SHP77 treated with DMSO at 0.1 percent for 48 hours (cell line): ENCODE measurements around the gene KCTD19.
A peak's percentile ranks its signal among the peaks of the same experiment; 100 is the strongest.

Experiments used
- DNase-seq: peaks from one replicate; lab custom pipeline; 2025; lab: John Stamatoyannopoulos, UW

KCTD19 gene

DNA sequence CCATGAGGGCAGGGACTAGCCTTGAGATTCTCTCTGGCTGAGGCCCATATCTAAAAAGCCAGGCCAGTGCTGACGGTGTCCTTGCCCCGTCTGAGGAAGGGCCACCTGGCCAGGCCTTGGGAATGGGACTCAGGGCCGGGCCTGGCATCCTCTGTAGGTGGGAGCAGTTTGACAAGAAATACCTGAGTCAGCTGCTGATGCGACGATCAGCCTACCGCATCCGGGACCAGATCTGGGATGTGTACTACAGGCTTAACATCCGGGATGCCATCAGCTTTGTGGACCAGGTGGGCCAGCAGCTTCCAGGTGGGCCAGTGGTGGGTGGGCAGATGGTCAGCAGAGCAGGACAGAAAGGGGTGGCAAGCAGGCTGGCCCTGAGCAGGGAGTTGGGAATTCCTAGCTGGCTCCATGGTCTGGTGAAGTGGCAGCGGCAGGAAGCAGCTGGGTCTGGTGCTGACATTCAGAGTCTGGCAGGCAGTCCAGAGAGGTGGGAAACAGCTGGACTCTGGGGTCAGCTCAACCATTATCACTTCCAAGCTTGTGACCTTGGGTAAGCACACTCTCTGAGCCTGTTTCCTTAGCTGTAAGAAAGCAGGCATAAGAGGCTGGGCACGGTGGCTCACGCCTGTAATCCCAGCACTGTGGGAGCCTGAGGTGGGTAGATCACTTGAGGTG lies 68.2 kb downstream of the KCTD19 start:
- no peak for DNase-seq

DNA sequence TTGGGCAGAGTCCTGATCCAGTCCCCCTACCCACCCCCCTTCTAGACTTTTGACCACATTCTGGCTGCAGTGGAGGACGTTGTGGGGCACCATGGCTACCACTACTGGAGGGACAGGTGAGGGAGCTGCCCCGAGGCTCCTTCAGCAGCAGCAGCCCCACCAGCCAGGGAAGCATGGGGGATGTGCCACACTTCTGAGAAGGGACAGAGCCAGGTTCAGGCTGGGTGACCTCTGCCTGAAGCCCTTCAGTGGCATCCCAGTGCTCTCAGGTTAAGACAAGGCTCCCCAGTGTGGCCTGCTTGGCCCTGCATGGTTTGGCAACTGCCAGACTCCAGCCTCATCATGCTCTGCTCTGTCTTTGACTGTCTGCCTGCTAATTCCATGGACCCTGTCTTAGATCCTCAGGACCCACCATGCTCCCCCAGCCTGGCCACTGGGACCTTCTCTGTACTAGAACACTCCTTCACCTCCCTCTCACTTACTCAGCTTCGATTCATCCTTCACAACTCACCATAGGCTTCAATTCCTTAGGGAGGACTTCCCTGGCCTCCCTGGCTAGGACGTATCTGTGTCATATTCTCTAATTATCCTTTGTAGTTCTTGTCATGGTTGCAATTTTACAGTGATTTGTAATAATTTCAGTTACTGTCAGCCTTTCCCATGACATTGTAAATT lies 68.9 kb downstream of the KCTD19 start:
- no peak for DNase-seq

DNA sequence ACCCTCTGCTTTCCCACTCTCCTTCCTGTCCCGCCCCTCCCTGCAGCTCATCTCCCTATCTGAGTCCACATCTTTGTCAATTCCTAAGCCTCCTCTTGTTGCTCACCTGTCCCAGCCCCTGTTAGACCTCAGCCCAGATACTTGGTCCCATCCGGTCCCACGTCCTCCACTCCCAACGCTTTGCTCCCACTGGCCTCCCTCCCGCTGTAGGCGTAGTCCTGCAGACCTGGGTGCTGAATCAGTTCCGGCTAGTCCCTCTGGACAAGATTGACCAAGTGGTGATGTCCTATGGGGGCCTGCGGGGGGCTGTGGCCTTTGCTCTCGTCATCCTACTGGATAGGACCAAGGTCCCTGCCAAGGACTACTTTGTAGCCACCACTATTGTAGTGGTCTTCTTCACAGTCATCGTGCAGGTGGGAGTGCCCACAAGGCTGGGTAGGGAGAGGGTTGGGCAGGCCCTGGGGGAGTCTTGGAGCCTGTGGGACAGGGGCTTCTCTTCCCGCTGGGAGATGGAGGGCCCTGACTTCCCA lies 69.8 kb downstream of the KCTD19 start:
- no peak for DNase-seq

DNA sequence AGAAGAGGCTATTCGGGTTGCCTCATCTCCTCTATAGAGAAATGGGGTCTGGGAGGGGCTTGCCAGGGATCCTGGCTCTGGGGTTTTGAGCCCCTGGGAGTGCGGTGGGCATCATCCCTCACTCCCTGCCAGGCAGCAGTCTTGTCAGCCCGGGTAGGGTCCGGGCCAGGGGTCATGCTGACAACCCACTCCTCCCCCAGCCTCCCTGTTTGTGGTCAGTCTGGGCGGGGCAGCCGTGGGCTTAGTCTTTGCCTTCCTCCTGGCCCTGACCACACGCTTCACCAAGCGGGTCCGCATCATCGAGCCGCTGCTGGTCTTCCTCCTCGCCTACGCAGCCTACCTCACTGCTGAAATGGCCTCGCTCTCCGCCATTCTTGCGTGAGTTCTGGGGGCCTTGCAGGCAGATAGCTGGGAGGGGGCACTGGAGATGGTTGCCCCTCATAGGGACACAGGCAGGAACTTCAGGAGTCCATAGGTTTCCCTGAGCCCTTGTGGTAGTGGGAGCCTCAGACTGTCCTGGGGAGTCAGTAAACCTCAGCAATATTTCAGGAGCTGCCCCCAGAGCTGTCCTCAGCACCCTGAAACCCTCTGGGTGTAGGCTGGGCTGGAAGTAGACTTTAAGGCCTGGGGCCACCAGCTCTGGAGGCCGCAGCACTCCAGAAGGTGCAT lies 70.9 kb downstream of the KCTD19 start:
- DNase-seq, result no peak

DNA sequence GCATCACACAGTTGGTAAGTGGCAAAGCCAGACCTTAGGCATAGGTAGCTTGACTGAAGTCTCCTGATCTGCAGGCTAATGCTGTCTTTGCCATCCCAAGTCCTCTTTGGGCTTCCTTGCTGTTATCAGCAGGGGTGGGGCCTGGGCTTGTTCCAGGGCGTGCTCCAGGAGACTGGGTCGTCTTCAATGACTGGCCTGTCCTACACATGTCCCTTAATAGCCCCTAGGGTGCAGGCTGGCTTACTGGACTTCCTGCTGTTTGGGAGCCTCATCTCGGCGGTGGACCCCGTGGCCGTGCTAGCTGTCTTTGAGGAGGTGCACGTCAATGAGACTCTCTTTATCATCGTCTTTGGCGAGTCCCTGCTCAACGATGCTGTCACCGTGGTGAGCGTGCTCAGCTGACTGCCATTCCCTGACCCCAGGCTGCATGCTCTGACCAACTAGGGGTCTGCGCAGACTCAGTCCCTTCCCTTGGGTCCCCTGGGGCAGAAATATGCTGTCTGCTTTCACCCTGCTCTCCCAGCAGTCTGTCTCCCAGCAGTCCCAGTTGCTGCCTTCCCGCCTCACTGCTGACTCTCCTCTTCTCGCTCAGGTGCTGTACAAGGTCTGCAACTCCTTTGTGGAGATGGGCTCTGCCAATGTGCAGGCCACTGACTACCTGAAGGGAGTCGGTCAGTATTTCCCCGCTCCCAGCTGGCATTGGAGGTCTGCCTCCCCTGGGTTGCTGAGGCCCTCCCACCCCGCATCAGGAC lies 71.6 kb downstream of the KCTD19 start:
- DNase-seq, result no peak

DNA sequence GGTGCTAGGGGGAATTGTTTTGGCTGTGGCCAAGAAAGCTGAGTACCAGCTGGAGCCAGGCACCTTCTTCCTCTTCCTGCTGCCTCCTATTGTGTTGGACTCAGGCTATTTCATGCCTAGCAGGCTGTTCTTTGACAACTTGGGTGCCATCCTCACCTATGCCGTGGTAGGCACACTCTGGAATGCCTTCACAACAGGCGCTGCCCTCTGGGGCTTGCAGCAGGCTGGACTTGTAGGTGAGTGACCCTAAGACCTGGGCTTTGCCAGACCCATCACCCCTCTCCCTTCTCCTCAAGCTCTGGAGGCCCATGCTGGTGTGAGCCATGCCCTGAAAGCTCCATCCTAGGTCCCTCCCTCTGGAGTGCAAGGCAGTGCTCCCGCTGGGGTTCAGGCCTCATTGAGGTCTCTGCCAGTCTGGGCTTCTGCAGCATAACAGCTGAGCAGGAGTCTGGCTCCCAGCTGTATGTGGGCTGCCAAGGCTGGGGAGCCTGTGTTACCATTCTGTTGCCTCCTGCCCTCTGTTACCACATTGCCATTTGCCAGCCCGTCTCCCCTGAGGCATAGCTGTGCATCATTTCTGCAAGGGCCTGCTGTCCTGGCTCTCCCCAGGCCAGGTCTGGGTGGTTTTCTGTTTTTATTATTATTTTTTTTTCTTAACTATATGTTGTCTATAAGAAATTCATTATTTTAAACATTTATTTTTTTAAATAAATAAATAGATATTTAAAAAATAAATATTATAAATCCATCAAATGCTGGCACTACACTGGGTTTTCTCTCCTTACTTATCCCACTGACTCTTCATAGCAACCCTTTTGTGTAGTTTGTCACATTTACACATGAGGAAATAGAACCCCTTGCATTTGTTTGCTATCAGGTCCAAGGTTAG lies 73.7 kb downstream of the KCTD19 start:
- no peak for DNase-seq

DNA sequence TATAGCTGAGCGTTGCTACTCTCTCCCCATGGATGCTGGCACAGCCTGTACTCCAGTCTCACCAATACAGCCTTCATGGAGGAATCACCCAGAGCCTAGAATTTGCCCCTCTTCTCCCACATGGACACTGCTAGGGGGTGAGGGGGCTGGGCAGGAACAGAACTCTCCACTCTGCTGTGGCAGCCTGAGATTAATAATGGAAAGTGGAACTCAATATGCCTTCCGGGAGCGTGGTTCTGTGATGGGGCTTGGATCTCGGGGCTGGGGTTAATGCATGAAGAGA lies 76.6 kb downstream of the KCTD19 start:
- no peak for DNase-seq

DNA sequence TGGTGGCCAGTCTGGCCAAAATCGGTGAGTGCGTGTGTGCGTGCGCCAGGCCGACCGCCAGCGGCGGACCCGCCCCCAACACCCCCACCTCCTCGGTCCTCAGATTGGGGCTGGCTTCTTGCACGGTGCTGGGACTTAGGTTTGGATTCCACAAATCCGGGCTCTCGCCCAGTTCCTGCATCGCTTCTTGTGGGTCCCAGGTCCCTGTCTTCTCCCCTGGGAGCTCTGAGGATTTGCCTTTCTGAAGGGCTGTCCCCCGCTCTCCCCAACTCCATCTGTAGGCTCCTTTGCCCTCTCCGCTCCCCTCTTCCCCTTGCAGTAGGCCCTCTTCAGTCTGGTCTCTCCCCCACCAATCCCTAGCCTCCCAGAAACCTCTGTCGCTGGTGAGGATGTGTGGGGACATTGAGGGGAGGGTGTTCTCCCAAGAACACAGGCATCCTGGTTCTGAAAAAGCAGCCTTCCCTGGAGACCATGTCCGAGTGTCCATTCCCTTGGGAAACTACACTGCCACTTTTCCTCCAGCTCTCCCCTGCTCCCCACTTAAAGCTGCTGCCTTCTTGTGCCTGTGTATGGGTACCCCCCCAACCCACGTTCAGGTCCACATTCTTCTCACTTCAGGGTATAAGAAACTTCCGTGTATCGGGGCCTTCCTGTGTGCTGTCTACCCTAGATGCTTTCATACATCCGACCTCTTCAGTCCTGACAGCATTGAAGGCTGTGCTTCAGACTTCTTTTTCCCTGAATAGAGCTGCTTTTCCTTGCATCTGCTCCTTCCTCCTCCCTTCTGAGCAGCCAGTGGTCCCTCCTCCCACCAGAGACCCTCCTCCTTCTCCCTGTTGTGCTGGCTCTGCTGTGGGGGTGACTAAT lies 77.1 kb downstream of the KCTD19 start:
- no peak for DNase-seq

DNA sequence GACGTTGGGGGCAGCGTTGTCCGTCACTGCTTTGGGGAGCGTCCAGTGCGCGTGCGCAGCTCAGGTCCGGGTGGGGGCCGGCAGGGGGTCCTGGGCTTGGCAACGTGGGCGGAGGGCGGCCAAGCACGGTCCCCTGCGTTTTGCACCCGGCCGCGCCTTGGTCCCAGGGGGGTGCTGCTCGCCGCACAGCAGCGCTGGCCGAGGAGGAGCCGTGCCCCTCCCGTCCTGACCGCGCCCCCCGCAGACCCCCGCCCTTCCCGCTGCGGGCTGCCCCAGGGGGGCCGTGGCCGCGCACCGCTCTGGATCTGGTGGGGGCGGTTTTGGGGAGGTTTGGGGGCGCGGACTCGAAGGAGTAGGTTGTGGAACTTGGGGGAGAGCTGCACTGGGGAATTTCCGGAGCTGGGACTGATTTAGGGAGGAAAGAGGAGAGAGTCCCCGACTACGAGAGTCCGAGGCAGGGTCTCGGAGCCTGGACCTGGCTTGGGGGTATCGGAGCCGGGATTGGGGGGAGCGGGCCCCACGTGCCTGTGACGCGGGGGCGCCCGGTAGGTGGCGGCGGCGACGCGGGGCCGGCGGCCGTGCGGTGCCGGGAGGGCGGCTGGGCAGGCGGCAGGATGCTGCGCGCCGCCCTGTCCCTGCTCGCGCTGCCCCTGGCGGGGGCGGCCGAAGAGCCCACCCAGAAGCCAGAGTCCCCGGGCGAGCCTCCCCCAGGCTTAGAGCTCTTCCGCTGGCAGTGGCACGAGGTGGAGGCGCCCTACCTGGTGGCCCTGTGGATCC lies 78.0 kb downstream of the KCTD19 start, which contains the start of gene SLC9A5:
SLC9A5 (plus strand) TSS at position 579 of the 777 bp plus-strand sequence; CDS start at position 615, 36 bp downstream.
- no peak for DNase-seq

DNA sequence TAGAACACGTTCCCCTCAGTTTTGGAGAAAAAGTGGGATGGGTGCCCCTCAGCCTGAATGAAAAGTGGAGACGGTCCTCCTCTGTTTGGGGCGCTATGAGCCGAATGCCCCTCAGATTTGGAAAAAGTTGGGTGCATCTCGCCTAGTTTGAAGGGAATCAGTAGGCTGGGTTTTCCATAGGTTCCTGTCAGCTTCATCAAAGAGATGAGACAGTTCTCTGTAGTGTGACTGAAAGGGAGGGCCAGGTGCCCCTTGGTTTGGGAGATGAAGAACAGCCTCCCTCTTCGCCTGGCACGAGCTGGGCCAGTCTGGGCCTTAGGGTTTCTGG lies 78.5 kb downstream of the KCTD19 start:
- DNase-seq, result no peak

DNA sequence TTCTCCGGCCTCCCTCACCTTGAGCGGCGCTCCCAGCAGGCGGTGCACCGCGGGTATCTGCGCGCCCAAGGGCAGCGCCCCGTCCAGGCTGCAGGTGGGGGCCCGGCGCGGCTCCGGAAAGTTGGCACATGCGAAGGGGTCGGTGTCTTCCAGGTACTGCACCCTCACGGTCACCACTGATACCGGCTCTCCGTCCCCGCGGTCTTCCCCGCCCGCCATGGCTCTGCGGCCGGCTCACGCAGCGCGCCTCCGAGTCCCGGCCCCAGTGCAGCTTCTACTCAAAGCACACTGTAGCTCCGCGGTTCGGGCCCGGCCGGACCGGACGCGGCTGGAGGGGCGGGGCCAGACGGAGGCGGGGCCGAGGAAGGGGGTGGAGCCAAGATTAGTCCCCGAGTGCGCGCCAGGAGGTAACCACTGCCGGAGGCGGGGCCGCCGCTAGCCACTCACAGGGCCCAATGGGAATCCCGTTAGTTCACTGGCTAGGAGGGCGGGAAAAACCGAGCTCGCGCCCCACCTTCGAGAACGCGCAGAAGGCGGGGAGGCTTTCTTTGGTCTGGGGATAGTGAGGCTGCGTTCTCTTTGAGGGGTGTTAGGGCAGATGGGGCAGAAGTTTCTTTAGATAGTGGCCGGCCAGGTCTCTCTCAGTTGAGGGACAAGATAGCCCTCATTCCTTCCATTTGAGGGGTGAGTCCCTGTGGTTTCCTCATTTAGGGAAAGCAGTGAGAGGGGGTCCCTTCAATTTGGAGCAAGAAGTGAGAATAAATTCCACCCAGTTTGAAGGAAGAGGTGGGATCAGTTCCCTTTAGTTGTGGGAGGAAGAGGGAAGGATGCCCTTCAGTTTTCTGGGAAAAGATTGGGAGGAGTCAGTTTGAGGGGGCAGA lies 79.1 kb downstream of the KCTD19 start, which contains the start of gene FHOD1:
FHOD1 (minus strand) TSS at position 290 of the 881 bp plus-strand sequence; CDS start at position 219, 71 bp downstream.
- peak; percentile 72 for DNase-seq

DNA sequence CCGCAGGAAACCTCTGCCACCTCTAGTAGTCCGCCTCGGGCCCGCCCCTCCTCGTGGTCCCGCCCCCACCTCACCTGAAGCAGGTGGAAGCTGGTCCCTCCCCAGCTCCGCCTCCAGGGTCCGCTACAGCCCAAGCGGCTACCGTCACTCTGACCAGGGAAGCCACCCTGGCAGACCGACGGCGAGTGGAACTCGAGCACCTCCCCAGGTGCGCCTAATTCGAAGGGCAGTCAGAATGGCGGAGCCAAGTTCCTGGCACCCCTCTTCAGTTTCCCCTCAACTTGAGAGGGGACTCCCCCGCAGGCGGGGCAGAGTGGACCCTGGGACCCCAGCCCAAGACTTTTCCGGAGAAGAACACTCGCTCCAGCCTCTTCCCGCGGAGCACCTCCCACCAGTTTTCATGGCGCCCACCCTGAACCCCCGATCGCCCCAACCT lies 79.8 kb downstream of the KCTD19 start:
- no peak for DNase-seq

DNA sequence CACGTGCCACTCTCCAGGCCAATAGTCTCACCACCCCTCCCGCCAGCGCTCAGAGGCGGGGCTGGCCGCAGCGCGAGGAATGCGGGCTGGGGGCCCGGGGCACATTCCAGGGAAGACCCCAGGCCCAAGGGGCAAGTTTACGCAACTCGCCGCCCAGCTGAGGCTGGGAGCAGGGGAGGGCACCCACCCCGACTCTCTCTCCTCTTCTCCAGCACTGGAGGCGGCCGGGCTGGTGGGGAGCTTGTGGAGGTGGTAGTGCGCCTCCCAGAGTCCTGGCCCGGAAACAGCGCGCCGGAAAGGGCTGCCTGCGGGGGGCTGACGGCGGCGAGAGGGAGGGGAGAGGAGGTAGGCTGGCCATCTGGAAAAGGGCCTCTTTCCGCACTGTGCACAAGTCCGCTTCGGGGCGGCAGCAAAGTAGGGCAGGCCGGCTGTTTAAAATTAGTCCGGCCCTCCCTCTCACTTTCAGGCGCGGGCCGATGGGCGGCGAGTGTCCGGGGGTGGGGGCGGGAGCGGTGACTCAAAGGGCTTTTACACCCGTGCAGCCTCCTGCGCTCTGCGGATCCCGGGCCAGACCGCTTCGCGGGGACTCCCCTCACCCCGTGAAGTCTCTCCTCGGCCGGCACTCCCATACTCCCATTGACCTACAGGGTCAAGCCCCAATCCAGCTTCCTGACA lies 80.3 kb downstream of the KCTD19 start:
- no peak for DNase-seq

DNA sequence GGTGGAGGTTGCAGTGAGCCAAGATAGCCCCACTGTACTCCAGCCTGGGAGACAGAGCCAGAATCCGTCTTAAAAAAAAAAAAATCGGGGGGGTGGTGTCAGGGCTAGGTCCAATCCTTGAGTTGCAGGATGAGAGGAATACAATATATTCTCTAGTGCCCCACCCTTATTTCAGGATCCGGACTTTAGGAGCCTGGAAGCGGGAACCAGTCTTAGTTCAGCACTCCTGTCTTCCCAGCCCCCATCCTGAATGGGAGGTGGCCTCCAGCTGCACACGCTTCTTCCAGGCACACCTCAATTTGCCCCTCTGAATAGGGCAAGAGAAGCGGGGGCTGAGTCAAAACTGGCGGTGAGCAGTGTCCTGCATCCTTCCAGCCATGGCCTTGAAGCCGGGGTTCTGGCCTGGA lies 80.9 kb downstream of the KCTD19 start:
- DNase-seq, result no peak

DNA sequence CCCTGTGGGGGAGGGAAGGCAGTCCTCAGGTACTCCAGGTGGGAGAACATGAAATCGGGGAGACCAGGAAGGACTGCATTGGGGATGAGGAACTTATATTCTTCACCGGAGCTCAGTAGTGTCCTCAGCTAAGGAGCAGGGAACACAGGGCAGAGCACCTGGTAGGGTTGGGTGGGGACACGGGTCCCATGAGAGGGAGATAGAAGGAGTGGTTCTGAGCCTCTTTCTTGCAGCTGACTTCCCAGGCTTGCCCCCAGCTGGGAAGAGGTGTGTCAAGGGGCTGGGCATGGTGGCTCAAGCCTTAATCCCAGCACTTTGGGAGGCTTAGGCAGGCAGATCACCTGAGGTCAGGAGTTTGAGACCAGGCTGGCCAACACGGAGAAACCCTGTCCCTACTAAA lies 81.4 kb downstream of the KCTD19 start:
- DNase-seq, result no peak

DNA sequence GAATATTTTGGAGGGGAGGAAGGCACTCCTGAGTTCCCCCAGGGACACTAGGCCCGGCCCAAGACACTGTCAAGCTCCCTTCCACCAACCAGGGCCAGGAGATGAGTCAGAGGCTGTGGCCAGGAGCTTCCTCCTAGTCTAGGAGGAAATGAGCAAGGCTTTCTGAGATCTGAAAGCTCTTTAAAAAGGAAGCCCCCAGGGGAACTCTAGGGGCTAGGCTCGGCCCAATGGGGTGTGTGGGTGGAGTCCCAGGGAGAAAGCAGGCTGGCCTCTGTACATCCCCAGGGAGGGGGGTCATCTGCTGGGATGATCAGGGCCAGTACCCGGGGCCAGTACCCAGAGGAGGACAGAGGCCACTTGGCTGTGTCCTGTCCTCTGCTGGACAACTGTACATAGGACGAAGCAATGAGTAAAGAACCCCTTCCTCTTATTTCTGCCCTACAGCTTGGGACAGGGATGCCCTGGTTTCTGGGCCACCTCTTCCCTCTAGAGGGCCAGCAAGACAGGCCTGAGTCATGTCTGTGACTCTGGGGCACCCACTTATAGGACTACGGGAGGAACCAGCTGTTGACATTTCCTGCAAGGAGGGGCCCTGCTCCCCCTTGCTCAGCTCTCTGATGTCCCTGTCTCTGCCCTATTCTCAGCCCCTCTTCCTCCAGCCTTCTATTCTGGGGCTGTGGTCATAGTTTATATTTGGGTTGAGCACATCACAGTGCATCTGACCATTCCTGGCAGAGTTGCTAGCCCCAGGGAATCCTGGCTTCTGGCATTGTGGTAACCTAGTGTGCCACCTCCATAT lies 82.0 kb downstream of the KCTD19 start:
- no peak for DNase-seq

DNA sequence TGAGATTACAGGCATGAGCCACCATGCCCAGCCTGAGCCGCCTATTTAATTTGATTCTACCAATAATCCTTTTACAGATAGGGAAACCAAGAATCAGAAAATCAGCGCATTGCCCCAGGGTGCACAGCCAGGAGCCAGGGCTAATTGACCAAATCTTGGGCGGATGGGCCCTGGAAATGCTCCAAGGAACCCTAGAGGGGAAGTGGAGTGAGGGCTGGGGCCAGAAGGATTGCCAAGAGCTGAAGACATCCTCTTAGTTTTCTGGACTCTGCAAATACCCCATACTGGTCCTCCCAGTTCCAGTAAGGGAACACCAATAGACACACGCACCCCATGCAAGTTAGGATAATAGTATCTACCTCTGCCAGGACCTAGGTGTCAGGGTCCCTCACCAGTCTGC lies 83.1 kb downstream of the KCTD19 start:
- no peak for DNase-seq
